HG02870 (cell line): Measurements from ENCODE around the gene LRRN3.

ENCODE experiments used
- ATAC-seq: cut with Tn5 transposase; IDR thresholded peaks from one replicate; pipeline ENCODE4 v1.9.1; 2021; ENCODE audit warnings: mild to moderate bottlenecking, moderate library complexity; ENCODE audit not compliant: unreplicated experiment

LRRN3 gene

GRCh38 chr7:111103678-111104274, 12.8 kb downstream of the LRRN3 start:
- peak; percentile 62 for ATAC-seq

GRCh38 chr7:111104710-111105109, 13.8 kb downstream of the LRRN3 start:
- ATAC-seq, result no peak

- no peak for ATAC-seq
Observed at GRCh38 chr7:111105269-111105668, 14.3 kb downstream of the LRRN3 start.

- ATAC-seq, result no peak
Observed at GRCh38 chr7:111107579-111107978, 16.7 kb downstream of the LRRN3 start.

GRCh38 chr7:111108000-111108399, 17.1 kb downstream of the LRRN3 start:
- ATAC-seq, result no peak

GRCh38 chr7:111108496-111108895, 17.6 kb downstream of the LRRN3 start:
- ATAC-seq, result no peak

- ATAC-seq, result no peak
Observed at GRCh38 chr7:111112439-111112838, 21.5 kb downstream of the LRRN3 start.

- peak; percentile 63 for ATAC-seq
Observed at GRCh38 chr7:111113263-111114017, 22.5 kb downstream of the LRRN3 start.

GRCh38 chr7:111115966-111116365, 25.0 kb downstream of the LRRN3 start:
- no peak for ATAC-seq

- ATAC-seq, result no peak
Observed at GRCh38 chr7:111126987-111127386, 36.1 kb downstream of the LRRN3 start.

GRCh38 chr7:111129435-111129834, 38.5 kb downstream of the LRRN3 start:
- no peak for ATAC-seq

GRCh38 chr7:111132833-111133232, 41.9 kb downstream of the LRRN3 start:
- ATAC-seq, result no peak

GRCh38 chr7:111137296-111138192, 46.6 kb downstream of the LRRN3 start:
- ATAC-seq, result peak; percentile 75

GRCh38 chr7:111138193-111138569, 47.3 kb downstream of the LRRN3 start:
- peak; percentile 98 for ATAC-seq

- ATAC-seq, result no peak
Observed at GRCh38 chr7:111138586-111138985, 47.7 kb downstream of the LRRN3 start.

- ATAC-seq, result no peak
Observed at GRCh38 chr7:111140091-111140865, 49.4 kb downstream of the LRRN3 start.

- ATAC-seq, result no peak
Observed at GRCh38 chr7:111145472-111145871, 54.5 kb downstream of the LRRN3 start.

- ATAC-seq, result no peak
Observed at GRCh38 chr7:111146136-111146535, 55.2 kb downstream of the LRRN3 start.

- ATAC-seq, result no peak
Observed at GRCh38 chr7:111147708-111148533, 57.0 kb downstream of the LRRN3 start.

GRCh38 chr7:111150709-111151108, 59.8 kb downstream of the LRRN3 start:
- no peak for ATAC-seq
